Body of pancreas (tissue), 4 donors: ENCODE measurements around the gene SLC26A9.

Experiments used
- CTCF ChIP-seq, 7 experiments: fragments of 450-650 bp in 4 of 7; fragments of 200-600 bp in 3 of 7; sonication (generic) in 3 of 7; IDR thresholded peaks; one replicate each; pipeline ENCODE4 v1.5.1; 2016 to 2019; ENCODE audit warnings: antibody characterized with exemption in 7 of 7
- POLR2A ChIP-seq, 3 donors: fragments of 450-650 bp; IDR thresholded peaks; one replicate each; pipeline ENCODE4 v1.6.1; 2016; ENCODE audit warnings: antibody characterized with exemption in 3 of 3, mild to moderate bottlenecking in 2 of 3

GRCh38 chr1:205990226-205990625 lies 47.0 kb upstream of the SLC26A9 start:
- TF ChIP-seq CTCF (IDR thresholded peaks at IDR 0.05) (no peak), POLR2A (IDR thresholded peaks at IDR 0.05) (no peak)
